DMS79 (cell line): ENCODE data around the gene HIGD1A.

Experiments
- DNase-seq: peaks from one replicate; lab custom pipeline; 2025; lab: John Stamatoyannopoulos, UW

The HIGD1A gene

GRCh38 chr3:42755681-42756578 lies 48.4 kb downstream of the HIGD1A start:
- DNase-seq = no peak

GRCh38 chr3:42753757-42754156 lies 50.5 kb downstream of the HIGD1A start:
- DNase-seq = no peak

GRCh38 chr3:42752961-42753360 lies 51.3 kb downstream of the HIGD1A start:
- no peak for DNase-seq

GRCh38 chr3:42752441-42752840 lies 51.8 kb downstream of the HIGD1A start:
- no peak for DNase-seq

GRCh38 chr3:42751609-42752008 lies 52.7 kb downstream of the HIGD1A start:
- DNase-seq = no peak

- no peak for DNase-seq
These were observed 53.5 kb downstream of the HIGD1A start for GRCh38 chr3:42750834-42751233.

GRCh38 chr3:42749753-42750231 lies 54.5 kb downstream of the HIGD1A start:
- no peak for DNase-seq

- DNase-seq = no peak
These were observed 55.1 kb downstream of the HIGD1A start for GRCh38 chr3:42749025-42749752.

GRCh38 chr3:42747581-42747980 lies 56.7 kb downstream of the HIGD1A start:
- no peak for DNase-seq

GRCh38 chr3:42746455-42747450 lies 57.5 kb downstream of the HIGD1A start:
- peak; percentile 84 for DNase-seq

GRCh38 chr3:42745776-42746454 lies 58.4 kb downstream of the HIGD1A start:
- DNase-seq = no peak

- no peak for DNase-seq
These were observed 59.0 kb downstream of the HIGD1A start for GRCh38 chr3:42745291-42745745.

- DNase-seq = no peak
These were observed 60.9 kb downstream of the HIGD1A start for GRCh38 chr3:42743204-42743995.

GRCh38 chr3:42742688-42743087 lies 61.6 kb downstream of the HIGD1A start:
- DNase-seq = no peak

GRCh38 chr3:42742259-42742658 lies 62.0 kb downstream of the HIGD1A start:
- DNase-seq = no peak

GRCh38 chr3:42741796-42742195 lies 62.5 kb downstream of the HIGD1A start:
- DNase-seq = no peak

- no peak for DNase-seq
These were observed 64.7 kb downstream of the HIGD1A start for GRCh38 chr3:42739401-42740158.

GRCh38 chr3:42736531-42736930 lies 67.8 kb downstream of the HIGD1A start:
- DNase-seq = no peak

GRCh38 chr3:42736081-42736480 lies 68.2 kb downstream of the HIGD1A start:
- peak; percentile 11 for DNase-seq

GRCh38 chr3:42735615-42736014 lies 68.7 kb downstream of the HIGD1A start:
- no peak for DNase-seq
